Liver (tissue), 9 donors: ENCODE data around the gene PFN1. TPM values are rescaled to one million over a fixed set of nuclear protein-coding genes. Genes with fewer than 3 reads are reported as not detected.

Source experiments
- DNase-seq: peaks from one replicate; pipeline ENCODE4 v3.0.0-alpha.2; 2017; ENCODE audit warnings: low spot score
- H3K27ac ChIP-seq, 2 donors: one replicate each; pipeline ENCODE4 v1.7.0; 2013; ENCODE audit warnings: inconsistent platforms in 2 of 2, low read length in 2 of 2, control low read depth in 1 of 2, low read depth in 1 of 2, mild to moderate bottlenecking in 1 of 2
- H3K27me3 ChIP-seq, 4 donors: one replicate each; pipeline versions ENCODE4 v1.6.1 to v1.7.0; 2013; ENCODE audit warnings: low read length in 3 of 4, inconsistent platforms in 1 of 4, mild to moderate bottlenecking in 1 of 4, moderate library complexity in 1 of 4; ENCODE audit not compliant: control insufficient read depth in 4 of 4, insufficient read depth in 4 of 4
- H3K36me3 ChIP-seq, 4 donors: one replicate each; pipeline versions ENCODE4 v1.6.1 to v1.7.0; 2013; ENCODE audit warnings: low read length in 3 of 4, mild to moderate bottlenecking in 3 of 4, low read depth in 1 of 4, moderate library complexity in 1 of 4; ENCODE audit not compliant: control insufficient read depth in 4 of 4, insufficient read depth in 3 of 4
- H3K4me1 ChIP-seq, 4 donors: one replicate each; pipeline versions ENCODE4 v1.6.1 to v1.7.0; 2013; ENCODE audit warnings: low read length in 3 of 4, mild to moderate bottlenecking in 3 of 4, moderate library complexity in 1 of 4; ENCODE audit not compliant: control insufficient read depth in 4 of 4, insufficient read depth in 4 of 4
- H3K4me3 ChIP-seq, 3 donors: one replicate each; pipeline versions ENCODE4 v1.6.1 to v1.7.0; 2013; ENCODE audit warnings: low read length in 3 of 3, control low read depth in 1 of 3, low read depth in 1 of 3, mild to moderate bottlenecking in 1 of 3
- H3K9ac ChIP-seq, 2 donors: one replicate each; pipeline ENCODE4 v1.7.0; 2013; ENCODE audit warnings: low read length in 2 of 2, mild to moderate bottlenecking in 2 of 2, moderate library complexity in 2 of 2, control low read depth in 1 of 2, low read depth in 1 of 2
- H3K9me3 ChIP-seq, 4 donors: one replicate each; pipeline versions ENCODE4 v1.6.1 to v1.7.0; 2013; ENCODE audit warnings: low read length in 3 of 4; ENCODE audit not compliant: control insufficient read depth in 4 of 4
- EGR1 ChIP-seq, 2 donors: IDR thresholded peaks; 2 replicates each; pipeline ENCODE4 v1.6.1; 2016 to 2018; ENCODE audit warnings: antibody characterized with exemption in 2 of 2, low read depth in 2 of 2
- FOXA1 ChIP-seq: IDR thresholded peaks from 2 replicates; pipeline ENCODE4 v1.6.1; 2016; ENCODE audit warnings: antibody characterized with exemption
- FOXA2 ChIP-seq: IDR thresholded peaks from 2 replicates; pipeline ENCODE4 v1.6.1; 2016; ENCODE audit warnings: antibody characterized with exemption
- GABPA ChIP-seq, 2 donors: IDR thresholded peaks in 1 of 2; conservative IDR thresholded peaks in 1 of 2; 2 replicates each; pipeline ENCODE4 v1.6.1; 2016; ENCODE audit warnings: antibody characterized with exemption in 2 of 2, mild to moderate bottlenecking in 1 of 2, moderate library complexity in 1 of 2
- HNF4A ChIP-seq, 2 donors: conservative IDR thresholded peaks; 2 replicates each; pipeline ENCODE4 v1.6.1; 2016; ENCODE audit warnings: antibody characterized with exemption in 2 of 2, mild to moderate bottlenecking in 2 of 2
- HNF4G ChIP-seq: IDR thresholded peaks from 2 replicates; pipeline ENCODE4 v1.6.1; 2016; ENCODE audit warnings: antibody characterized with exemption
- JUND ChIP-seq, 2 donors: IDR thresholded peaks; 2 replicates each; pipeline ENCODE4 v1.6.1; 2016; ENCODE audit warnings: antibody characterized with exemption in 2 of 2
- NR2F2 ChIP-seq: IDR thresholded peaks from 2 replicates; pipeline ENCODE4 v1.6.1; 2016; ENCODE audit warnings: antibody characterized with exemption
- RAD21 ChIP-seq, 2 donors: IDR thresholded peaks; 2 replicates each; pipeline ENCODE4 v1.6.1; 2016; ENCODE audit warnings: antibody characterized with exemption in 2 of 2, mild to moderate bottlenecking in 2 of 2
- RXRA ChIP-seq, 2 donors: IDR thresholded peaks; 2 replicates each; pipeline ENCODE4 v1.6.1; 2017 to 2018; ENCODE audit warnings: antibody characterized with exemption in 2 of 2, mild to moderate bottlenecking in 1 of 2
- SP1 ChIP-seq: IDR thresholded peaks from 2 replicates; pipeline ENCODE4 v1.6.1; 2018; ENCODE audit warnings: antibody characterized with exemption, mild to moderate bottlenecking
- TAF1 ChIP-seq: conservative IDR thresholded peaks from 2 replicates; pipeline ENCODE4 v1.6.1; 2016; ENCODE audit warnings: antibody characterized with exemption, mild to moderate bottlenecking
- YY1 ChIP-seq: IDR thresholded peaks from 2 replicates; pipeline ENCODE4 v1.6.1; 2016; ENCODE audit warnings: antibody characterized with exemption, mild to moderate bottlenecking
- WGBS: extraction: QIAGEN DNeasy Blood & Tissue Kit; methylation state at CpG from one replicate; pipeline ENCODE4 v1.1.7; 2013; 5-methylcytosine and 5-hydroxymethylcytosine counted together
- polyA plus RNA-seq, 2 donors: library from polyadenylated mRNA; stranded (reverse) in 1 of 2; unstranded in 1 of 2; fragments of 200-250 nt in 1 of 2; fragments of >200 nt in 1 of 2; fragmentation: Nextera tagmentation in 1 of 2; extraction: Ambion mirVana in 1 of 2; gene quantifications; one replicate each; pipeline versions ENCODE4 v1.2.1 to v1.2.3, GENCODE V29; 2013 to 2015
- total RNA-seq, 2 donors: library from RNA; depleted of rRNA; stranded (reverse); fragments of >200 nt; gene quantifications; one replicate each; pipeline ENCODE4 v1.2.3, GENCODE V29; 2014
- TF ChIP-seq, protein P1 (sequence below): fragments of 150-350 bp; IDR thresholded peaks from 2 replicates; pipeline ENCODE4 v1.5.1; 2017; ENCODE audit warnings: improper control_type of control experiment, low read depth, low read length; ENCODE audit not compliant: missing input control
- TF ChIP-seq, protein P2 (sequence below): IDR thresholded peaks from 2 replicates; pipeline ENCODE4 v1.6.1; 2016; ENCODE audit warnings: antibody characterized with exemption, mild to moderate bottlenecking
- TF ChIP-seq, protein P3 (sequence below): IDR thresholded peaks from 2 replicates; pipeline ENCODE4 v1.6.1; 2016; ENCODE audit warnings: antibody characterized with exemption
- TF ChIP-seq, protein P4 (sequence below): IDR thresholded peaks from 2 replicates; pipeline ENCODE4 v1.6.1; 2016; ENCODE audit warnings: antibody characterized with exemption
- donor health status: healthy.
- donor health status: healthy.
- donor health status: healthy.
- donor health status: healthy.
- donor health status: healthy.

The PFN1 gene
- total and polyA plus RNA-seq, 4 donors, result 150 to 672 (median 580) TPM

DNA sequence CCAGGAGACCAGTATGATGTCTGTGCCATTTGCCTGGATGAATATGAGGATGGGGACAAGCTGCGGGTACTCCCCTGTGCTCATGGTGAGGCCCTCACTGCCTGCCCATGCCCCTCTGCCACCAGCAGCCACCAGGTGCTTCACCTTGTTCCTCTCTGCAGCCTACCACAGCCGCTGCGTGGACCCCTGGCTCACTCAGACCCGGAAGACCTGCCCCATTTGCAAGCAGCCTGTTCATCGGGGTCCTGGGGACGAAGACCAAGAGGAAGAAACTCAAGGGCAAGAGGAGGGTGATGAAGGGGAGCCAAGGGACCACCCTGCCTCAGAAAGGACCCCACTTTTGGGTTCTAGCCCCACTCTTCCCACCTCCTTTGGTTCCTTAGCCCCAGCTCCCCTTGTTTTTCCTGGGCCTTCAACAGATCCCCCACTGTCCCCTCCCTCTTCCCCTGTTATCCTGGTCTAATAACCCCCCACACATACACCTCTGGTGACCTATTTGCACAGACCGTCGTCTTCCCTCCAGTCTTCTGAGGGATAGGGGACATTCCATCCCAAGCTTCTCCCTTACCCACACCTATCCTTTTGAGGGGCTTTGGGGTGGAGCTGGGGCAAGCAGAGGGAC is 3.7 kb downstream of the PFN1 start:
- Histone ChIP-seq H3K4me1 (peaks cover 5 to 54% (median 42%) of the 10 kb centered on the region in 4 donors), H3K4me3 (no peak overlapping the region), H3K9me3 (no peaks in the 10 kb centered on the region), H3K27ac (peak overlapping the region; percentile 65 to 73), H3K27me3 (no peaks in the 10 kb centered on the region), H3K36me3 (peaks cover 6 to 26% (median 12%) of the 10 kb centered on the region in 4 donors), H3K9ac (peak overlapping the region in 1 of 2 donors; percentile 1)
- 63% methylated on average over 8 of the region's 8 CpGs for WGBS
- TF ChIP-seq, protein P1, sequence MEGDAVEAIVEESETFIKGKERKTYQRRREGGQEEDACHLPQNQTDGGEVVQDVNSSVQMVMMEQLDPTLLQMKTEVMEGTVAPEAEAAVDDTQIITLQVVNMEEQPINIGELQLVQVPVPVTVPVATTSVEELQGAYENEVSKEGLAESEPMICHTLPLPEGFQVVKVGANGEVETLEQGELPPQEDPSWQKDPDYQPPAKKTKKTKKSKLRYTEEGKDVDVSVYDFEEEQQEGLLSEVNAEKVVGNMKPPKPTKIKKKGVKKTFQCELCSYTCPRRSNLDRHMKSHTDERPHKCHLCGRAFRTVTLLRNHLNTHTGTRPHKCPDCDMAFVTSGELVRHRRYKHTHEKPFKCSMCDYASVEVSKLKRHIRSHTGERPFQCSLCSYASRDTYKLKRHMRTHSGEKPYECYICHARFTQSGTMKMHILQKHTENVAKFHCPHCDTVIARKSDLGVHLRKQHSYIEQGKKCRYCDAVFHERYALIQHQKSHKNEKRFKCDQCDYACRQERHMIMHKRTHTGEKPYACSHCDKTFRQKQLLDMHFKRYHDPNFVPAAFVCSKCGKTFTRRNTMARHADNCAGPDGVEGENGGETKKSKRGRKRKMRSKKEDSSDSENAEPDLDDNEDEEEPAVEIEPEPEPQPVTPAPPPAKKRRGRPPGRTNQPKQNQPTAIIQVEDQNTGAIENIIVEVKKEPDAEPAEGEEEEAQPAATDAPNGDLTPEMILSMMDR, result no peak
- TF ChIP-seq, protein P2, sequence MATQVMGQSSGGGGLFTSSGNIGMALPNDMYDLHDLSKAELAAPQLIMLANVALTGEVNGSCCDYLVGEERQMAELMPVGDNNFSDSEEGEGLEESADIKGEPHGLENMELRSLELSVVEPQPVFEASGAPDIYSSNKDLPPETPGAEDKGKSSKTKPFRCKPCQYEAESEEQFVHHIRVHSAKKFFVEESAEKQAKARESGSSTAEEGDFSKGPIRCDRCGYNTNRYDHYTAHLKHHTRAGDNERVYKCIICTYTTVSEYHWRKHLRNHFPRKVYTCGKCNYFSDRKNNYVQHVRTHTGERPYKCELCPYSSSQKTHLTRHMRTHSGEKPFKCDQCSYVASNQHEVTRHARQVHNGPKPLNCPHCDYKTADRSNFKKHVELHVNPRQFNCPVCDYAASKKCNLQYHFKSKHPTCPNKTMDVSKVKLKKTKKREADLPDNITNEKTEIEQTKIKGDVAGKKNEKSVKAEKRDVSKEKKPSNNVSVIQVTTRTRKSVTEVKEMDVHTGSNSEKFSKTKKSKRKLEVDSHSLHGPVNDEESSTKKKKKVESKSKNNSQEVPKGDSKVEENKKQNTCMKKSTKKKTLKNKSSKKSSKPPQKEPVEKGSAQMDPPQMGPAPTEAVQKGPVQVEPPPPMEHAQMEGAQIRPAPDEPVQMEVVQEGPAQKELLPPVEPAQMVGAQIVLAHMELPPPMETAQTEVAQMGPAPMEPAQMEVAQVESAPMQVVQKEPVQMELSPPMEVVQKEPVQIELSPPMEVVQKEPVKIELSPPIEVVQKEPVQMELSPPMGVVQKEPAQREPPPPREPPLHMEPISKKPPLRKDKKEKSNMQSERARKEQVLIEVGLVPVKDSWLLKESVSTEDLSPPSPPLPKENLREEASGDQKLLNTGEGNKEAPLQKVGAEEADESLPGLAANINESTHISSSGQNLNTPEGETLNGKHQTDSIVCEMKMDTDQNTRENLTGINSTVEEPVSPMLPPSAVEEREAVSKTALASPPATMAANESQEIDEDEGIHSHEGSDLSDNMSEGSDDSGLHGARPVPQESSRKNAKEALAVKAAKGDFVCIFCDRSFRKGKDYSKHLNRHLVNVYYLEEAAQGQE, result no peak
- no peak for TF ChIP-seq EGR1 (IDR thresholded peaks at IDR 0.05; ENCODE audit: low read depth in 2 of 2)
- TF ChIP-seq, protein P3, sequence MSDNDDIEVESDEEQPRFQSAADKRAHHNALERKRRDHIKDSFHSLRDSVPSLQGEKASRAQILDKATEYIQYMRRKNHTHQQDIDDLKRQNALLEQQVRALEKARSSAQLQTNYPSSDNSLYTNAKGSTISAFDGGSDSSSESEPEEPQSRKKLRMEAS, result no peak
- TF ChIP-seq YY1, result no peak
- no peak for TF ChIP-seq HNF4A (conservative IDR thresholded peaks at IDR 0.05)
- TF ChIP-seq, protein P4, sequence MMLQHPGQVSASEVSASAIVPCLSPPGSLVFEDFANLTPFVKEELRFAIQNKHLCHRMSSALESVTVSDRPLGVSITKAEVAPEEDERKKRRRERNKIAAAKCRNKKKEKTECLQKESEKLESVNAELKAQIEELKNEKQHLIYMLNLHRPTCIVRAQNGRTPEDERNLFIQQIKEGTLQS, result no peak
- no peak for TF ChIP-seq JUND (IDR thresholded peaks at IDR 0.05)
- TF ChIP-seq GABPA (IDR thresholded peaks at IDR 0.05 in 1 of 2, conservative IDR thresholded peaks at IDR 0.05 in 1 of 2), result no peak
- TF ChIP-seq FOXA2, result no peak
- no peak for TF ChIP-seq NR2F2
- TF ChIP-seq RAD21 (IDR thresholded peaks at IDR 0.05), result no peak
- TF ChIP-seq RXRA (IDR thresholded peaks at IDR 0.05), result no peak
- no peak for TF ChIP-seq SP1
- TF ChIP-seq TAF1, result no peak
- TF ChIP-seq HNF4G, result no peak
- TF ChIP-seq FOXA1, result no peak
- DNase-seq, result no peak

DNA sequence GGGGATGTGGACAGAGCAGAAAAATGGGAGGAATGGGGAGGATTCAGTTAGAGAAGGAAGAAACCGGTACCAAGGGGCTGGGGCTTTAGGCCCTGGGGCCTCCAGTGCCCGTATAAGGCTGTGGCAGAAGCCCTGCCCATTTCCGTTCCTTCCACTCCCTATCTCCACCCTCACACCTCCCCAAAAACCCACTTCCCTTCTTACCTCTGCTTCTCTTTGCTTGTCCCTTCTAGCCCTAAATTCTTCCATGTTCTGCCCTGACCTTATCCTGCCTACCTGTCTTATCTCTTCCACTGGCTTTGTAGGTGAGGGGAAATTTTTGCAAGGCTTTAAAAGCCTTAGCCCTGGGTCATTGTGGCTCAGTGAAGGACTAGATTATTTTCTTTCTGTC is 4.2 kb downstream of the PFN1 start:
- Histone ChIP-seq H3K27ac (peak overlapping the region; percentile 65 to 73), H3K9me3 (no peaks in the 10 kb centered on the region), H3K9ac (no peak overlapping the region), H3K4me1 (peaks cover 5 to 57% (median 44%) of the 10 kb centered on the region in 4 donors), H3K4me3 (no peak overlapping the region), H3K36me3 (peaks cover 6 to 26% (median 12%) of the 10 kb centered on the region in 4 donors), H3K27me3 (no peaks in the 10 kb centered on the region)
- no peak for TF ChIP-seq HNF4A (conservative IDR thresholded peaks at IDR 0.05)
- TF ChIP-seq FOXA1, result no peak
- TF ChIP-seq RAD21 (IDR thresholded peaks at IDR 0.05), result no peak
- no peak for TF ChIP-seq NR2F2
- TF ChIP-seq GABPA (IDR thresholded peaks at IDR 0.05 in 1 of 2, conservative IDR thresholded peaks at IDR 0.05 in 1 of 2), result no peak
- TF ChIP-seq RXRA (IDR thresholded peaks at IDR 0.05), result no peak
- no peak for TF ChIP-seq TAF1
- TF ChIP-seq, protein P4, result no peak
- WGBS, result 56% methylated on average over 3 of the region's 3 CpGs
- DNase-seq, result no peak
